Activated CD4-positive, alpha-beta T cell treated with anti-CD3 and anti-CD28 coated beads, Interleukin-10, Interleukin-2, amounts not matched to agents 100 ng/mL and 50 ng/mL, durations not matched to agents 16 hours and 8 hours (primary cell): Measurements from ENCODE around the gene RTN4R.
"Not testable (repeated sequence)": the region's sequence is repeated elsewhere in the genome, so short reads cannot be mapped to it uniquely, and the experiment has no call there.

Source experiments
- DNase-seq: peaks from one replicate; pipeline ENCODE4 v3.0.0-alpha.2; 2020

Gene RTN4R

DNA sequence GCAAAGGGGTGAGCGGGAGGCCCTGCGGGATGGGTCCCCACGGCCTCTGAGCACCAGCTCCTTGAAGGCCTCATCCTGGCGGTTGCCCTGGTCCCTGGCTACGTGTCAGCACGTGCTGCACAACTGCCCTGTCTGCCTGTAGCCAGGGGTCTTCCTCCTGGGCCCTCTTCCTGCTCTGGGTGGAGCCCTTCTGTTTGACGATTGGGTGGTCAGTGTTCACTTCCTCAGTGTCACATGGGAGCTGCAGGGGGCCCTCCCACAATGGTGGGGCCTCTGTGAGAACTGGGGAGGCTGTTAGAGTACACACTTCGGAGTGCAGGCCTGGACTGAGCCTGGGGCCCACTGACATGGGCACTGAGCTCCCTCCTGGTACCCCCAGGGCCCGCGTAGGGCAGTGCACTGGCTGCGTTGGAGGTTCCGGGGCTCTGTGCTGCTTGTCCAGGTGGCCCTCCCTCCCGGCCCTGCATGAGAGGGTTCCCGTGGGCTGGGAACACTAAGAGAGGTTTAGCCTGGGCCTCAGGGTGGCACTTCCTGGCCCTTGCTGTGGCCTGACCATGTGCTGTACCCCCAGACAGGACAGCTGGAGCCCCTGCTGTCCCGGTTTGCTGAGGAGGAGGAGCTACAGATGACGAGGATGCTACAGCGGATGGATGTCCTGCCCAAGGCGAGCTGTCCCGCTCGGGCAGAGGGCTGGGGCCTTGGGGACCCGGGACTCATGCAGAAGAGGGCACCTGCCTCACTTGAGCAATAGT, 38.0 kb upstream of the RTN4R start:
- no peak for DNase-seq

- not testable (repeated sequence) for DNase-seq
Observed at GRCh38 chr22:20305230-20305893, 37.2 kb upstream of the RTN4R start.

- no peak for DNase-seq
Observed at GRCh38 chr22:20304646-20305045, 36.5 kb upstream of the RTN4R start.

- DNase-seq, result not testable (repeated sequence)
Observed at GRCh38 chr22:20303229-20303534, 35.1 kb upstream of the RTN4R start.

DNA sequence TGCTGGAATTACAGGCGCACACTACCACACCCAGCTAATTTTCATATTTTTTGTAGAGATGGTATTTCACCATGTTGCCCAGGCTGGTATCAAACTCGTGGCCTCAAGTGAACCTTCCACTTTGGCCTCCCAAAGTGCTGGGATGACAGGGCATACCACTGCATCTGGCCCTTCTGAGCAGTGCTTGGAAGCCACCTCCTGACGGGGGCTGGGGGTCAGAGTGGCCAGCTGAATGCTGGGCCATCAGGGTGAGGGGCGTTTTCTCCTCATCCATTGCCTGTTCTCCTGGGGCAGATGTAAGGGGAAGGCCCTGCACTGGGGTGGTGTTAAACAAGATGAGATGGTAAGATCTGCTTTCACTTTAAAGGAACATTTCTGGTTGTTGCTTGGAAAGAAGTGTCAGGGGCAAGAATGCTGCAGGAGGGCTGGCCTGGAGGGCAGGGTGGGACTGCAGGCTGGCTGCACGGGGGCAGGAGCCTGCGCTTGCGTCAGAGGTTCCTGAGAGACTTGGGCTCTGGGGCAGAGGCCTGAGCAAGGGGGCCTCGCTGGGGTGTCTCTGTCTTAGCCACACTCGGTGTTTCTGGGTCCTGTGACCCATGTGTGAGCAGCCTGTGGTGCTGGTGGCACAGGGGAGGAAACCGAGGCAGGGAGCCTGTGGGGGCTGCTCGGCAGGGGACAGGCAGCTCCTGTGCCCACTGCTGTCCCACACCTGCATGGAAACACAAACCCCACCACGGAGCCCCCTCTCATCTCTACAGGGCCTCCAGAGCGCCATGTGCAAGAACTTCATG, 34.5 kb upstream of the RTN4R start:
- no peak for DNase-seq

DNA sequence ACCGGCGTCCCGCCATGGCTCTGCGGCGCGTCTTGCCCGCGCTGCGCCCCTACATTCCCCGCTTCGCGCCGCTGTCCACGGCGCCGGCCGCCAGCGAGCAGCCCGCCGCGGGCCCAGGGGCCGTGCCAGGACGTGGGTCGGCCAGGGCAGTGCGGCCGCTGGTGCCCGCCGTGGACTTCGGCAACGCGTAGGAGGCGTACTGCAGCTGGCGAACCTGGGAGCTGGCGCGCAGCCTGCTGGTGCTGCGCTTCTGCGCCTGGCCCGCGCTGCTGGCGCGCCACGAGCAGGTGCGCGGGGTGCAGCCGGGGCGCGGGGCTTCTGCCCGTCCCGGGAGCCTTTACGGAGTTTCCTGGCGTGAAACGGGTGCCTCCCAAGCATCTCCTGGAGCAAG, 31.6 kb upstream of the RTN4R start:
- no peak for DNase-seq

DNA sequence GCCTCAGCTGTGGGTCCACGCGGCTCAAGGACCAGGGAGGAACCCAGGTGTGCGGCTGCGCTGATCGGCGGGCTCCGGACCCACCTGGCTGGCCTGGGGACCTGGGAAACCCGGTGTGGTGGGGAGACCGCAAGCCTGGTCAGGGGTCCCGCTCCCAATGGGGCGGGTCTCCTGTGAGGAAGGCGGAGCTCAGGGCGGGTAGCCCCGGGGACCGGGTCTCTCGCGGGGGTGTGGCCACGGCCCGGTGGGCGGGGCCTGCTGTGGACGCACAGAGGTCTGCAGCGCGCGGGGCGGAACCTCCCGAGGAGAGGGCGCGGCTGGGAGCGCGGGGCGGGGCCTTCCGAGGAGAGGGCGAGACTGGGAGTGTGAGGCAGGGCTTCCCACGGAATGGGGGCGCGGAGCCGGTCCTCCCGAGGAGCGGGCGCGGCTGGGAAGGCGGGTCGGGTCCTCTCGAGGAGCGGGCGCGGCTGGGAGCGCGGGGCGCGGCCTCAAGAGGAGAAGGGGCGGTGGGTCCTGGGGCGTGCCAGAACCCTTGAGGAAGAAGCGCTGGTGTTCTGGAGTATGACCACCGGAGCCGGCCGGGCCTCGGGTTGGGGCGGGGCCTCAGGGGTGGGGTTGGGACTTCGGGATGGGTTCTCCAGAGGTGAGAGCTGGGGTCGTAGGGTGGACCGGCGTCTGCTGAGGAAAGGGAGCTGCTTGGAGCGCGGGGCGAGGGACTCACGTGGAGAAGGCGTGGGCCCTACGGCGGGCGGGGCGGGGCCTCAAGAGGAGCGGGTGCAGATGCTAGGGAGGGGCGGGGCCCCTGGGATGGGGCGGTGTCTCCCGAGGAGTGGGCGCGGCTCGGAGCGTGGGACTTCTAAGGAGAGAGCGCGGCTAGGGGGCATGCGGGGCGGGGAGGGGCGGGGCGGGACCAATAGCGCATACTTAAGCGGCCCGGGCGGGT, 31.0 kb upstream of the RTN4R start:
- peak; percentile 88 for DNase-seq

DNA sequence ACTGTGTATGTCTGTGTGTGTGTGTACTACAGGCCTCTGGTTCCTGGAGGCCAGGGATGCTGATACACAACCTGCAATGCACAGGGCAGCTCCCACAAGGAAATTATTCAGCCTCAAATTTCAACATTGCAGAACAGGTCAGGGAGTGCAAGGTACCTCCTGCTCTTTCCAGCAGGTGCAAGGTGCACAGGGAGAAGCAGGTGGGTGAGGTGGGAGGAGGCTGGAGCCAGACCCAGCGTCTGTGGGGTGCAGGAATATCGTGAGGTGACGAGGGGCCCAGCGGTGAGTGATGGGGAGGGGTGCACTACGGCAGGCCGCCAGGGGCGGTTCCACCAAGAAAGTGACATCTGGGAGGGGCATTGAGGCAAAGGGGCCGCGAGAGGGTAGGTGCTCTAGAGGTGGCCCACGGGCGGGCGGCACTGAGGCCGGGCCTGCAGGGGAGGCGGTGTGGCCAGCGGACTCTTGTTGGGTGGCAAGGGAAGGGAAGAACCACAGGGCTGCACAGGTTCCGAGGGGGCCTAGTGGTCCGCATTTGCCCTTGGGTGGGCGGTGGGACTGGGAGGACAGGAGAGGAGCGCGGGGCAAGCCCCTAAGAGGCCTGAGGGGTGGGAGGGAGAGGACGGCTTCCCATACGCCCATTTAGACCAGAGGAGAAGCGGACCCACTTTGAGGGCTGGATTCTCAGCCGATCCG, 30.1 kb upstream of the RTN4R start:
- DNase-seq, result no peak

DNA sequence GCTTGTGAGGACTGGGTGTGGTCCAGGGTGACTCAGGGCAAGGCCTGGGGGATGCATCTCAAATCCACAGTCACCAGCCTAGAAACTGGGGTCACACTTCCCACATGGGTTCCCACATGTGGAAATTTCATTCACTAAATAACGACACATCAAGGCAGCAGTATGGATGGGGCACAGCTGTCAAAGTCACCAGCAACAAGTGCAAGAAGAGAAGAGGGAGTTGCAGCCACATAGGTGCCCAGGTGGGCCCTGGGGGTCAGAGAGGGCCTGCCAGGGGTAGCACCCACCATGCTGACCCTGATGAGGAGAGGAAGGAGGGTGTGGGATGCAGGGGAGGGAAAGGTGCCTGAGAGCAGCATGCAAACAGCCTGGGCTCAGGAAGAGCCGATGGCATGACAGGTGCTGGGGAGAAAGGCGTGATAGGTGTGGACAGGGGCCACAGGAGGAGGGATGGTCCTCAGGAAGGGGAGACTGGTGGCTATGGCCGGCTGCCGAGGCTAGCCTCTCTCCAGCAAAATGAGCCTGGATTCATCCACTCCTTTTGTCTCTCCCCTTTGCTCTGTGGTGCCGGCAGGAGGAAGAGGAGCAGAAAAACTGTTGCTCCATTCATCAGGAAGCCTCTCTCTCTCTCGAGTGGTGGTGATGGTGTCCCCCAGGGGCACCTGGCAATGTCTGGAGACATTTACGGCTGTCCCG, 29.4 kb upstream of the RTN4R start:
- DNase-seq, result no peak

DNA sequence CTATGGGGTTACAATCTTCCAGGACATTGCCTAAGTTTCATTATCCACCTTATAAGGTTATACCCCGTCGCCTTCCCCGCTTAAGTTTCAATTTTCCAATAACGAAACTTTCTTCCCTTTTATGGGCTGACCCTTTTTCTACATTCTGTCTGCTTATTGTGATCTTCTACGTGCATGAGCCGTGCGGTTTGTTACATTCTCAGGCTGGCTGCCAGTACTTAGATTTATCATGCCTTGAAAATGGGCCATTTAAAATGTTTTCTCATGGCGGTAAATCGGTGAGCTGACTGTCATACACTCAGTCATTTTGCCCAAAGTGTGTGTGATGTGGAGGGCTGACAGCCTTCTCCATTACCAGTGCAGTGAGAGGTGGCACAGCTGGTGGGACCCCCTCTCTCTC, 28.5 kb upstream of the RTN4R start:
- no peak for DNase-seq

- no peak for DNase-seq
Observed at GRCh38 chr22:20295262-20296064, 27.3 kb upstream of the RTN4R start.

- no peak for DNase-seq
Observed at GRCh38 chr22:20292673-20293232, 24.6 kb upstream of the RTN4R start.

DNA sequence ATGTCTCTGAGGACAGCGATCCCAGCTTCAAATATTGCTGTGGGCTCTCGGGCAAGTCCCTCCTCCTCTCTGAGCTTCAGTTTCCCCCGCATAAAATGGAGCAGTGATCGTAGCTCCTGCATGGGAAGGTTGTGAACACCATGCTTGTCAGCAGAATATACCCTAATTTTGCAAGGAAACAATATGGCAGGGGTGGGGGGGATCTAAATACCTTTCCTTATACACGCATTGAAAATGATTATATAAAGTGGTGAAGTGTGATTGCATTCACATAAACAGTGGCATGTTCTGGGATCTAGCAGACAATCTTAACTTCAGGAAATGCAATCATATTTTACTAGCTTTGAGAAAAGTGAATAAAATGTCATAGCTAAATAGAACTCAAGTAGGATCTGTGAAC, 24.0 kb upstream of the RTN4R start:
- no peak for DNase-seq

- DNase-seq, result no peak
Observed at GRCh38 chr22:20291604-20292063, 23.5 kb upstream of the RTN4R start.

GRCh38 chr22:20291249-20291586, 23.1 kb upstream of the RTN4R start:
- no peak for DNase-seq

DNA sequence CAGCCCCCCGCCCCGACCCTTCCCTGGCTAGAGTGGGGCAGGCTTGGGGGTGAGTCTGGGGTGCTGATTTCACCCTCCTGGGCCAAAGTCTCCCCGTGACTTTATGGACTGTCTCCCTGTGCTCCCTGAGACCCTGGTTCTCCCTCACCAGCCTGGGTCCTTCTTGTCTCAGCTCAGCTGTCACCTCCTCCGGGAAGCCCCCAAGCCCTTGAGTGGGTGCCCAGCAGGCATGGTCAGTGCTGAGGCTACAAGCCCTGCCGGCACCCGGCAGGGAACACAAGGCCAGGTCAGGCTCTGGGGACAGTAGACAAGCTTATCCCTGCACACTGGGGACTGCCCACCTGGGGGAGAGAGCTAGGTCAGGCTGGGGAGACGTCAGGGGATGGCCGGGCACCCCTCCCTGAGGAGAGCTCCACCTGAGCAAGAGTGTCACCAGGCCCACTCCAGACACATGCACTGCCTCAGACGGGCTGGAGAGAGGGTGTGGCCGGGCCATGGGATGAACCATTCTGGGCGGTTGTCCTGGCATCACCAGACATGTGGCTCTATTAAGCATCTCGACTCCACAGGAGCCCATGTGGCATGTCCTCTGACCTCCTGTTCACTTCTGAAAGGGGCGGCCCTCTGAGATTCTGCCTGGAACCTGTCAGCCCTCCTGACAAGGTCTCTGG, 22.6 kb upstream of the RTN4R start:
- DNase-seq, result no peak

- DNase-seq, result no peak
Observed at GRCh38 chr22:20290045-20290392, 21.9 kb upstream of the RTN4R start.

- DNase-seq, result not testable (repeated sequence)
Observed at GRCh38 chr22:20289182-20290044, 21.3 kb upstream of the RTN4R start.
